HG03565 (cell line): ENCODE results near the gene OR2AG2.
"Not testable (repeated sequence)": the region's sequence is repeated elsewhere in the genome, so short reads cannot be mapped to it uniquely, and the experiment has no call there.

Experiments
- ATAC-seq: cut with Tn5 transposase; IDR thresholded peaks from one replicate; pipeline ENCODE4 v1.9.1; 2021; ENCODE audit warnings: mild to moderate bottlenecking, moderate library complexity; ENCODE audit not compliant: unreplicated experiment

The OR2AG2 gene

DNA sequence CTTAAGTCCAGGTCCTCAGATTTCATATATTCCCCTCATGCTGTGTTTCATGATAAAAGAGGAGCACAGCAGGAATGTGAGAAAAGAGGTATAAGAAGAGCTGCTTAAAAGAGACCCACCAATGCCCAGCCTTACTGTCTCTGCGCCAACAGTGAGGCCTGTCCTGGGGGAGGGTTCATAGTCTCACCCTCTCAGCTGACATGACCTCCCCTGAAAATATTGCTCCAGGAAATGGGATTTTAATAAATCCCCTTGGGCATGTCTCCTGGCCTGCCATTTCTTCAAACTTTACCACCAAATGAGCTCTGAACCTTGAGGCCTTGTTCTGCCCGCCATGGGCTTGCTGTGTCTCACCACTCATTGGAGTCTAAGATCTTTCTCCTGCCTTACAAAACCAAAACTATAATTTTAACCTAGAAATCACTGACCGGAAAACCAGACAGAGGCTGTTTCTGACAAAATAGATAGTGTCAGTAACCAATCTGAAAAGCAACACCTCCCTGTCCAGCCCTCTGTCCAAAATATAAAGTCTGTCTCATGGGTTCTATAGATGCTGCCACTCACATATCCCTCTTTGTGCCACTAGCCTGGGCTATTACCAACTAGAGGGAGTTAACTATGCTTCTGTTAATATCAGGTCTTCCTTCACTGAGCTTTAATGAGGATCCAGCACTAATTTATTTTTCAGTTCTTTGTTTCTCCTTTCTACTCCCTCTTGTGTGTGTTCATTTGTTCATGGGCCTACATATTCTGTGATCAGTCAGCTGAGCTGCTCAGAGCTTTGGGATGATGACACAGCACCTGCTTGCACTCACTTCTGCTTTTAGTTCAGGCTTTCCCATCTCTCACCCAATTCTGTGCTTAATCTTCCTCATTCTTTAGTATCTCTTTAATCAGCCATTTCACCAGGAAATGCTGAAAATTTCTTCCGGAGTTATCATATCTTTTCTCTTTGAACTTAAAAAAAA is at the start of gene OR2AG2:
Gene OR2AG2 (minus strand): TSS at position 51 of the 968 bp plus-strand sequence. CDS start 3,019 bp downstream, outside the sequence.
- ATAC-seq: peak; percentile 89

DNA sequence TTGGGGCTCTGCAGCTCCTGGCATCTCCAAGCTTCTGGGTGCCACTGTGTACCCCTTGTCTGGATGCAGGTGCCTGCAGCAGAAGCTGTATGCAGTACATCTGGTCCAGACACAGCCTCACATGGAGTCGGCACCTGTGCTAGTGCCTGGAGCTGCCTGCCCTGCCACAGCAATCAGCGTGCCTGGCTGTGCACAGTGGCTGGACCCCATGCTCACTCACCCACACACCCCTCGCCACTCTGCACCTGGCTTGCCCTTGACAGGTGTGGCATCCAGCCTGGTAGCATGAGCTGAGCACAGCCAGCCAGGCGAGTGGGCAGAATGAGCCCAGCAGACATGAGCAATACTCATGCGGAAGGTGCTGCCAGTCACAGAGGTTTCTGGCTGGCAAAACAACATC is 47.2 kb upstream of the OR2AG2 start:
- ATAC-seq: no peak

- ATAC-seq: no peak
Measured at GRCh38 chr11:6817694-6818093, 45.9 kb upstream of the OR2AG2 start.

DNA sequence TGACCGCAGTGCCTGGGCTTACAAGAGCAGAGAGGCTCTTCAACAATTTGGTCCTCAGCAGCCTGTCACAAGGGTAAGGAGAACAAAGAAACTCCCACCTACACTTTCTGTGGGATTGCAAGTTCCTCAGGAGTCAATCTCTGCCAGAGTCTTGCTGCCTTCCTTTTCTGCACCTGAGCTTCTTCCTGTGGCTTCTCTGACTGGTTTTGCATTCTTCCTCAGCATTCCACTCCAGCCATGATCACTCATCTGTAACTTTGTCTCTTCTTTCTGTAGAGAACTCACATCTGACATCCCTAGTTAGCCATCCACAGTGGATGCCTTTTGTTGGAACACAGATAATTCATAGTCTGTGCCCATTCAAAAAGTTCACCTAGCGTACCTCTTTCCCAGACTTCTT is 41.9 kb upstream of the OR2AG2 start:
- no peak for ATAC-seq

- peak; percentile 76 for ATAC-seq
Measured at GRCh38 chr11:6812390-6813005, 40.7 kb upstream of the OR2AG2 start.

DNA sequence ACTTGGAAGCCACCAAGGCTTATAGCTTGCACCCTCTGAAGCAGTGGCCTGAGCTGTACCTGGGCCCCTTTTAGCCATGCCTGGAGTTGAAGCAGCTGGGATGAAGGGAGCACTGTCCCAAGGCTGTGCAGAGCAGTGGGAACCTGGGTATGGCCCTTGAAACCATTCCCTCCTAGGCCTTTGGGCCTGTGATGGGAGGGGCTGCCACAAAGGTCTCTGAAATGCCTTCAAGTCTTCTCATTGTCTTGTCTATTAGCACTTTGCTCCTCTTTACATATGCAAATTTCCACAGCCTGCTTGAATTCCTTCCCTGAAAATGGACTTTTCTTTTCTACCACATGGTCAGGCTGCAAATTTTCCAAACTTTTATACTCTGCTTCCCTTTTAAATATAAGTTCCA is 29.3 kb upstream of the OR2AG2 start:
- not testable (repeated sequence) for ATAC-seq

GRCh38 chr11:6799402-6799801 is 27.6 kb upstream of the OR2AG2 start, which contains the start of gene OR6A2:
Gene OR6A2 (minus strand): TSS chr11:6799689. CDS start chr11:6795708, 3,981 bp downstream.
- ATAC-seq: no peak

DNA sequence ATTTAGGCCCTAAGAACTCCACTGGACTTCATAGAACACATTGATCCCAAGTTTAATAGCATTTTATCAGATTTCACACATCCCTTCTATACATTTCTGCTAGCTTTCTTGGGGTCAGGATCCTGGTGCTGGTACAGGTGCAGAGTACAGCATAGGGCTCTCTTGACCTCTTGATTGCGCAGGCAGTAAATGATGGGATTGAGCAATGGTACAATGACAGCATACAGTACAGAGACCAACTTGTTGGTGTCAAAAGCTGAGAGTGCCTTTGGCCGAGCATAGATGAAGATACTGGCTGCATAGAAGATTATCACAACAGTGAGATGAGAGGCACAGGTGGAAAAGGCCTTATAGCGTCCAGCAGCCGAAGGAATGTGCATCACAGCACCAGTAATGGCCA is 22.9 kb upstream of the OR2AG2 start:
- ATAC-seq: no peak

- no peak for ATAC-seq
Measured at GRCh38 chr11:6790546-6790945, 18.8 kb upstream of the OR2AG2 start.

GRCh38 chr11:6782720-6783119 is 10.9 kb upstream of the OR2AG2 start, which contains the start of gene OR2AG1:
Gene OR2AG1 (plus strand): TSS chr11:6783020. CDS start chr11:6785038, 2,018 bp downstream.
- ATAC-seq: no peak

DNA sequence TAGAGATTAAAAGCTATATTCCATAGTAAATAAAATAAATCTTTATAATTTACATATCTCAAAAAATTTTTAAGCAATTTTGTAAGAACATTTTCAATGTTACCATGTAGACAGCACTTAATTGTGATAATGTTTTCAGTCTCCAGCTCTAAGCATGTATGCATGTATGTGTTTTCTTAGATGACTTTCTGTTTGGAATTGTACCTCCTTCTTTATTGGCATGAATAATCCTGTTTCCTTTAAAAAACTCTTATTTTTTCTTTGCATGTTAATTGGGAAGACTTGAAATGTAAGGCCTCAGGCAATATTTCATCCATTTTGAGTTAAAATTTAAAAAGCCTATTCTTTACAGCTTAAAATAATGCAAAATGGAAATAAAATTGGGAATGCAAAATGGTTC is 9.1 kb upstream of the OR2AG2 start:
- no peak for ATAC-seq

GRCh38 chr11:6778518-6778917 is 6.7 kb upstream of the OR2AG2 start:
- ATAC-seq: no peak

DNA sequence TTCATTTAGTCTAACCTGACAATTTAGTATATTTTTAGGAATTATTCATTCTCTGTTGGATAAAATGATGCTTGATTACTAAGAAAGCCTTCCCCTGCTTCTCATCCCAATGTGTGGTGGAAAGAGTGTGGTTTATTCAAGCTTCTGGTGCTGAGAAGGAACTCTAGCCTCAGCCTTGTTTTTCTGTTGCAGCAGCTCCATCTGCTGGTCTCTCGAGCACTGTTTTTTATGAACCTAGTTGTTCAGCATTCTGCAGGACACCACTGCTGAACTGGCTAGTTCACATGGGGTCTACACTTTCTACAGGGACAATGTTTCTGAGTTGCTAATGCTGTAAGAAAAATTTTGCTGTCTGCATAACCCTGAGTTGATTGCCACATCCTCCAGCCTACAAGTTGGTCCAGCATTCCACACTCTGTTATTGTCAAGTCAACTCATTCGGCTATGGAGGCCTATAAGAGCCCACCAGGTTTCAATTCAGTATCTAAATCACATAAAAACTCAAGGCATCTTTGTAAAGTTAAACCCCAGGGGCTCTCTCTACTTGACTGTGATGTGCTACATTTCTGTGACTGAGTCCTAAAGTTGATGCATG is 14.3 kb downstream of the OR2AG2 start:
- peak; percentile 77 for ATAC-seq

GRCh38 chr11:6755953-6756347 is 15.8 kb downstream of the OR2AG2 start:
- no peak for ATAC-seq

- ATAC-seq: no peak
Measured at GRCh38 chr11:6755303-6755952, 16.3 kb downstream of the OR2AG2 start.

GRCh38 chr11:6747097-6747668 is 24.6 kb downstream of the OR2AG2 start:
- ATAC-seq: no peak

- ATAC-seq: no peak
Measured at GRCh38 chr11:6746626-6747025, 25.1 kb downstream of the OR2AG2 start.

- ATAC-seq: peak; percentile 78
Measured at GRCh38 chr11:6746086-6746618, 25.6 kb downstream of the OR2AG2 start.

- ATAC-seq: peak; percentile 54
Measured at GRCh38 chr11:6745465-6746015, 26.2 kb downstream of the OR2AG2 start.

DNA sequence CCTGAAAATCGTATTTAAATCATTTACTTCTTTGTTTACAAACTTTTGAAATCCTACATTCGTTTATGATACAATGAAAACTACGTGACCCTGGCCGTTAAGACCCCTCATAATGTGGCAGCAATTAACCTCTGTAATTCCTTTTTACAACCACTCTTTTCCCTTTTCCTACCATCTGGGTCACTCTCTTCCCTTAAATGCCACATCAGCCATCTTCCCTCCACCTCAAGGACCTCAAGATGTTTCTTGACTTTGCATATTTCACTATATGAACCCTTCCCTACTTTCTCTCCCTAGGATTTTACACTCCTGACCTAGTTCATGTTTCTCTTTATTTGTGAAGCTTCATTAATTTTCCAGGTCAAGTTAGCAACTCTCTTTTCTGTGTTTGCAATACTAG is 26.8 kb downstream of the OR2AG2 start:
- ATAC-seq: no peak
